Heart left ventricle (tissue), 13 donors: ENCODE measurements around the gene MRPS35.

Source experiments
- POLR2A ChIP-seq, 2 donors: fragments of 450-650 bp; IDR thresholded peaks; one replicate each; pipeline ENCODE4 v1.6.1; 2017; ENCODE audit warnings: antibody characterized with exemption in 2 of 2, mild to moderate bottlenecking in 2 of 2, moderate library complexity in 2 of 2
- TF ChIP-seq, protein P1 (sequence below), 12 donors: fragments of 200-600 bp; sonication (generic) in 4 of 12; IDR thresholded peaks; one replicate each; pipeline versions ENCODE4 v1.5.0 to v1.8.0; 2018 to 2022; ENCODE audit warnings: antibody characterized with exemption in 12 of 12, mild to moderate bottlenecking in 5 of 12
- donor health status: ischemic (EF 13 %, LVEDD 7.1; RV severe dilation, severe dysfunction).
- donor health status: DM: no; HTN: yes; CAD: no.
- donor health status: DM: no; HTN: no; CAD: no.
- donor health status: ischemic (EF 25% LVEDD 6.9; RV normal size, moderate dysfunction).
- donor health status: ischemic (EF 25% LVEDD 5.7; RV mildly dilated, moderate dysfunction).
- donor health status: ischemic (EF 35%, LVEDD 5.7; RV mildly dilated, moderate dysfunction).
- donor health status: nonischemic (EF 11% LVEDD 7.7; RV severe dilation, severe dysfunction).
- donor health status: DM: yes; HTN: yes; CAD: no.
- donor health status: PGD.
- donor health status: ischemic (EF 29% LVEDD 5.4; RV normal size, mild dysfunction).
- donor health status: nonischemic (EF 23%, LVEDD 6.1; RV moderate dilation, normal function).

DNA sequence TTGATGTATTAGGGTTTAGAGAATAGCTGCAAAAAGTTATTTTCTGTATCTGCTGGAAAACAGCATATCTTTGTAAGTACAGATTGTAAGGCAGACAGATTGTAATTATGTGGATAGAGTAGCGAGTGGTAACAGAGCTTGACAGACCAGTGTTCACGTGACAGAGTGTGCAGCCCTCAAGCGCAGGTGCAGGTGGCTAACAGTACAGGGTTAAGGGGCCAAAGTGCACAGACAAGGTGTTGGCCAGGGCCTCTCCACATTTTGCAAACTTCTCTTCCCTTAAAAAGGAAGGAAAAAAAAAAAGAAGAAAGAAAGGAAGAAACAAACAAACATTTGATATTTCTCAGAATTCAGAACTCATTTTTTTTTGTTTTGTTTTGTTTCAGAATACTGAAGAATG, 44.2 kb downstream of the MRPS35 start:
- TF ChIP-seq, protein P1, sequence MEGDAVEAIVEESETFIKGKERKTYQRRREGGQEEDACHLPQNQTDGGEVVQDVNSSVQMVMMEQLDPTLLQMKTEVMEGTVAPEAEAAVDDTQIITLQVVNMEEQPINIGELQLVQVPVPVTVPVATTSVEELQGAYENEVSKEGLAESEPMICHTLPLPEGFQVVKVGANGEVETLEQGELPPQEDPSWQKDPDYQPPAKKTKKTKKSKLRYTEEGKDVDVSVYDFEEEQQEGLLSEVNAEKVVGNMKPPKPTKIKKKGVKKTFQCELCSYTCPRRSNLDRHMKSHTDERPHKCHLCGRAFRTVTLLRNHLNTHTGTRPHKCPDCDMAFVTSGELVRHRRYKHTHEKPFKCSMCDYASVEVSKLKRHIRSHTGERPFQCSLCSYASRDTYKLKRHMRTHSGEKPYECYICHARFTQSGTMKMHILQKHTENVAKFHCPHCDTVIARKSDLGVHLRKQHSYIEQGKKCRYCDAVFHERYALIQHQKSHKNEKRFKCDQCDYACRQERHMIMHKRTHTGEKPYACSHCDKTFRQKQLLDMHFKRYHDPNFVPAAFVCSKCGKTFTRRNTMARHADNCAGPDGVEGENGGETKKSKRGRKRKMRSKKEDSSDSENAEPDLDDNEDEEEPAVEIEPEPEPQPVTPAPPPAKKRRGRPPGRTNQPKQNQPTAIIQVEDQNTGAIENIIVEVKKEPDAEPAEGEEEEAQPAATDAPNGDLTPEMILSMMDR (IDR thresholded peaks at IDR 0.05) = no peak
- no peak for TF ChIP-seq POLR2A (IDR thresholded peaks at IDR 0.05)
